ENCODE measurements around the gene THRB. TPM values are rescaled to one million over a fixed set of nuclear protein-coding genes. Genes with fewer than 3 reads are reported as not detected.

The THRB gene
- total RNA-seq, 1 donor from 2014 or later: not detected

DNA sequence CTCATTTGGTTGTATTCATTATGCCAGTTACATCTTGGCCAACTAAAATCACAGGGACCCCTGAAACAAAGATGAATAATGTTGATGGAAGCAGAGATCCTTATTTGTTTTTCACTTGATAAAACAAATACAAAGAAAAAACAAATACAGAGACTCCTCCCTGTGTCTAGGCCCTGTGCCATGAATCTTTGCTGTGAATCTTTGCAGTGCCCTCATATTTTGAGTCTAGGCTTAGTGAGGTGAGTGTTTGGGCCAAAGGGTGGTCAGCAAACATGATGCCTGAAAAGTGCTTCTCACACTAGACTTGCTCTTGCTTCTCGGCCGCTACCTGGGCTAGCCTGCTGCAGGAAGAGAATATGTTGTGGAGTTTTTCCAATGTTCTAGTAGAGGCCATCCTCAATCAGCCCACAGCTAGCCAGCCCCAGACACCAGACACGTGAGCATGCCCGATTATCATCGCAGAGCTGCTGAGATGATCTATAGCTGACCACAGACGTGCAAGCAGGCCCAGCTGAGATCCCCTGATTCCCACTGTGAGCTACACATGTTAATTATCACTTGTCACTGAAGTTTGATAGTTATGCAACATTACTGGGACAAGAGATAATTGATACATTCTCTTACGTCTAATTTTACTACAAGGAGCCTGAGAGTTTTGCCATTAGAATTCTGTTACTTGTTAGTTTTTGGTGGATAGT, 191.4 kb downstream of the THRB start:
- H3K27ac Mint-ChIP-seq: no peak overlapping the region
- no peaks in the 10 kb centered on the region for H3K27me3 Mint-ChIP-seq
- intact Hi-C loops (cut with micrococcal nuclease): no loop called here
- H3K9me3 Mint-ChIP-seq: no peaks in the 10 kb centered on the region
- DNase-seq: no peak
- H3K4me1 Mint-ChIP-seq: no peaks in the 10 kb centered on the region
- H3K4me3 Mint-ChIP-seq: no peak overlapping the region
- no peaks in the 10 kb centered on the region for H3K36me3 Mint-ChIP-seq (ENCODE audit: low read depth)

DNA sequence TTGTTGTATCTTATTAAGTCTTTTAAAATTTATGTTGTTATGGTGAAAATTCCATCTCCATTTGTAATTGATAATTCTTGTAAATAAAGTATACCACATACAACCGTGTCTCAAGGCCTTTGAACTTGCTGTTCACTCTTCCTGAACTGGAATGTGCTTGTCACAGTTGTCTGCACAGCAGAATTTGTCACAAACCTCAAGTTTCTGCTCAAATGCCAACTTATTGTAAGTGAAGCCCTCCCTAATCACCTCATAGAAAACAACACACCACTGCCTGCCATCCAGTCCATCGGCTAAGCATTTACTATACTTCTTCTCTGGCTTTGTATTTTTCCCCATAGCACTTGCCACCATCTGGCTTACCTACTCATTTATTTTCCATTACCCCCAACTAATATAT, 192.3 kb downstream of the THRB start:
- H3K9me3 Mint-ChIP-seq: no peaks in the 10 kb centered on the region
- H3K4me3 Mint-ChIP-seq: no peak overlapping the region
- H3K4me1 Mint-ChIP-seq: no peaks in the 10 kb centered on the region
- H3K27ac Mint-ChIP-seq: no peak overlapping the region
- intact Hi-C loops (cut with micrococcal nuclease): no loop called here
- H3K27me3 Mint-ChIP-seq: no peaks in the 10 kb centered on the region
- H3K36me3 Mint-ChIP-seq (ENCODE audit: low read depth): no peaks in the 10 kb centered on the region
- no peak for DNase-seq

DNA sequence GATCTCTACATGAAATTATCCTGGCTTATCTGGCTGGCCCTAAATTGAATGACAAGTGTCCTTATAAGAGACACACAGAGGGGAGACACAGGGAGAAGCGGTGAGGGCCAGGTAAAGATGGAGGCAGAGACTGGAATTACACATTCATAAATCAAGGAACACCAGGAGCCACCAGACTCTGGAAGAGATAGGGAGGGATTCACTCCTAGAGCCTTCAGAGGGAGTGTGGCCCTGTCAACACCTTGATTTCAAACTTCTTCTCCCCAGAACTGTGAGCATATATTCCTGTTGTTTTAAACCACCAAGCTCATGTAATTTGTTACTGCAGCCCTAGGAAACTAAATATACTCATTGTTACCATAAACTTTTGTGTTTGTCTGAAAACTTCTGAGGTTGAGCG, 193.7 kb downstream of the THRB start:
- Mint-ChIP-seq H3K27me3 (no peaks in the 10 kb centered on the region), H3K4me3 (no peak overlapping the region), H3K9me3 (no peaks in the 10 kb centered on the region), H3K4me1 (no peaks in the 10 kb centered on the region), H3K36me3 (ENCODE audit: low read depth) (no peaks in the 10 kb centered on the region), H3K27ac (no peak overlapping the region)
- DNase-seq: no peak
- intact Hi-C loops (cut with micrococcal nuclease): no loop called here

DNA sequence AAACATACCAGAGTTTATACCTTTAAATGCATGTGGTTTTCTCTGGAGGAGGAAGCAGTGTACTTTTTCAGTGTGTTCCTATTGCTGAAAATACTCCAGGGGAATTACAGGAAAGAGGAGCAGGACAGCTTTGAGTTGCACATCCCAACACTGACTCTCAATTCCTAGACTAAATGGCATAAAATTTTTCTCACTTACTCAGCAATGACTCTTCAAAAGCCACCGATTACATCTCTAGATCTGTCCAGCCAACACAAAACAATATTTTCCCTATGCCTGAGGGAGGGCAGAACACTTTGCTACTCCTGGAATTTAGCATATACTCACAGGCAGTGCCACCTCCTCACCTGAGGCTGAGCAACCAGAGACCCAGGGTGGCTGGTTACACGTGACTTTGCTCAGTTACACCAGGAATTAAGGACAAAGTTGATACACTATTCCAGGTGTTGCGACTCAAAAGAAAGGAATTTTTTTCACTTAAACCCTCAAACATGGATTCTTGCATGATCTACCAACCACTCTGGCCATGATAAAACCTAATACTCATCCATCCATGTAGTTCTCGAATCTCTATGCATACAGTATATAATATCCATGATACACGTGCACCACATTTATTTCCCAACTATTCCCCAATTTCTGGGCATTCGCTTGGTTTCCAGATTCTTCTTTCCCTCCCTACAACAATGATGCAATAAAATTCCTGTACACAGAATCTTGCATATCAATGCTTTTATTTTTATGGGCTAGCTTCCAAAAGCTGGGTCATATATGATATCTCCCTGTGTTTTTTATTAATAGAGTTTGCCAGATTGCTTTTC, 194.6 kb downstream of the THRB start:
- no peaks in the 10 kb centered on the region for H3K36me3 Mint-ChIP-seq (ENCODE audit: low read depth)
- intact Hi-C loops (cut with micrococcal nuclease): no loop called here
- no peaks in the 10 kb centered on the region for H3K27me3 Mint-ChIP-seq
- H3K27ac Mint-ChIP-seq: no peak overlapping the region
- DNase-seq: no peak
- no peak overlapping the region for H3K4me3 Mint-ChIP-seq
- no peaks in the 10 kb centered on the region for H3K4me1 Mint-ChIP-seq
- no peaks in the 10 kb centered on the region for H3K9me3 Mint-ChIP-seq

DNA sequence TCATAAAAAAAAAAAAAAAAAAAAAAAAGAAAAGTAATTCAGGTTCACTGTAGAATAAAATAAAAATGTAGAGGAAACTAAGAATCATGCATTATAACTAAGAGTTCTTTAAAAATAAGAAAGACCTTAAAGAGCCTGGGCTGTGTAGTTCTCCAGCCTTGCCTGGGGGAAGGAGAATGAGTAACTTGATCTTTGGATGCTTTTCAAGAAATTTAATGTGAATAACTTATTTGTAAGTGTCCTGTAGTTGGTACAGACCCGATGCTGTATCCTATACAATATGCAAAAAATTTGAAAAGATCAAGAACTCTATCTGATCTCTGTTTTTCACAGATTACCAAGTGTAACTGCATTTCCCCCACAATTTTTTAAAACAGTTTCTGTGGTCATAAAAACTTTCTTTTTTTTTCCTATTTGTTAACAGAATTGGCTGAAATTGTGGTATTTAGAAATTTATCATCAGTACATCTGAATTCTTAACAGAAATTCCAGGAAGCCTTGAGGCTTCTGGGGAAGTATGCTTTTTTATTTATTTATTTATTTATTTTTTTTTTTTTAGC, 195.3 kb downstream of the THRB start:
- no peak overlapping the region for H3K27ac Mint-ChIP-seq
- H3K36me3 Mint-ChIP-seq (ENCODE audit: low read depth): no peaks in the 10 kb centered on the region
- no peak for DNase-seq
- no peak overlapping the region for H3K4me3 Mint-ChIP-seq
- no peaks in the 10 kb centered on the region for H3K4me1 Mint-ChIP-seq
- no peaks in the 10 kb centered on the region for H3K27me3 Mint-ChIP-seq
- intact Hi-C loops (cut with micrococcal nuclease): no loop called here
- no peaks in the 10 kb centered on the region for H3K9me3 Mint-ChIP-seq

DNA sequence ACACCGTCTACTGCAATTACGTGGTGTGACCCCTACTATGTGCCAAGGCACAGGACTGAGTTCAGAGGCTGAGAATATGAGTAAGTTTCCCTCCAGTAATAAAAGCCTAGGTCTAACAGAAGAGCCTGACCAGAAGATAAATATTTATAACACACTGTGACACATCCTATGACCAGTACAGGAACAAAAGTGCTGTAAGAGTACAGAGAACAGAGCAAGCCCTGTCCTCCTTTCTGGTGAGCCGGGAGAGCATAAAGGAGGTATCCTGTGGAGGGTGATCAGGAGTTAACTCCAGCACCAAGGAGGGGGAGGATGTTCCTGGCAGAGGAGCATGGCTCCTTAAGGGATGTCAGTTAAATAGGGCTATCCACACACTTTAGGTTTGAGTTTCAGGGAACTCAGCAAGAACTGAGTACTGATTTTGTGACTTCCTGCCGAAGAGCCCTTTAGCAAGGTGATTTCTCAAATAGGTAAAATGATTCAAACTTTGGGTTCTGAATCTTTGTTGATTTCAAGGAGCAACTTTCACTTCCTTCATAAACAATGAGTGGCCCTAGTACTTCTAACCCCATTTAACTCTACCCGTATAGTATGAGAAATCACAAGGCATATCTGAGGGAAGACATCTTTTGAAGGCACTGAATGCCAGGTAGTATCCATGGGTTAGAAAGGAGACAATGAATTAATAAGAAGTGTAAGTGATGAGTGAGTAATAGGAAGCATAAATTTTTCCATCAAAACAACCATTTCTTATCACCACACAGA, 198.0 kb downstream of the THRB start:
- no peak overlapping the region for H3K4me3 Mint-ChIP-seq
- no peaks in the 10 kb centered on the region for H3K4me1 Mint-ChIP-seq
- DNase-seq: no peak
- intact Hi-C loops (cut with micrococcal nuclease): no loop called here
- H3K27ac Mint-ChIP-seq: no peak overlapping the region
- no peaks in the 10 kb centered on the region for H3K27me3 Mint-ChIP-seq
- no peaks in the 10 kb centered on the region for H3K9me3 Mint-ChIP-seq
- H3K36me3 Mint-ChIP-seq (ENCODE audit: low read depth): no peaks in the 10 kb centered on the region

DNA sequence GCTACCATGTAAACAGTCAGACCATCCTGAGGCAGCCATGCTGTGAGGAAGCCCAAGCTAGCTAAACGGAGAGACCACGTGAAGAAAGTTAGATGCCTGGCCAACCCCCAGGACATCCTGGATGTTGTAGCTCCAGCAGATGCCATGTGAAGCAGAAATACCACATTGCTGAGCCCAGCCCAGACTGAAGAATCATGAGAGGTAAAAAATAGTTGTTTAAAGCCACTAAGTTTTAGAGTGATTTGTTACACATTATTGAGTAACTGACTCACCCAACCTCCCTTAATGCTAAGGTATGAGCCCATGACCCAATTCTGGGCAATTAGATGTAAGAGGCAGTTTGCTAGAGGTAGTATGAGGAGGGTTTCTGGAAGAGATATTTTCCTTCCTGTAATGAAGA, 200.5 kb downstream of the THRB start:
- H3K4me3 Mint-ChIP-seq: no peak overlapping the region
- intact Hi-C loops (cut with micrococcal nuclease): no loop called here
- H3K27me3 Mint-ChIP-seq: no peaks in the 10 kb centered on the region
- no peak for DNase-seq
- no peaks in the 10 kb centered on the region for H3K36me3 Mint-ChIP-seq (ENCODE audit: low read depth)
- H3K9me3 Mint-ChIP-seq: no peaks in the 10 kb centered on the region
- no peaks in the 10 kb centered on the region for H3K4me1 Mint-ChIP-seq
- no peak overlapping the region for H3K27ac Mint-ChIP-seq

DNA sequence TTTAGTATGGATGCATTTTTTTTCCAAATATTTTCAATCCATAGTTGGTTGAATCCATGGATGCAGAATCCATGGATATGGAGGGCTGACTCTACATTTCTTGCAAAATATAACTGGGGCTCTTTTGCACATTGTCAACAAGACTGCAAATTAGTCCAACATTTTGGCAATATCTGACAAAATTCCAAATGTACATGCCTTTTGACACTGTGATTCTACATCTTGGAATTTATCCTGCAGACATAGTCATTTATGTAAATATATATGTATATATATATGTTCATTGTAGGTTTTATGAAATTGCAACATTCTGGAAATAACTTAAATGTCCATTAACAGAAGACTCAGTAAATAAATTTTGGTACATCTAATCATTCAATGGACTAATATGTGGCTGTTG, 203.0 kb downstream of the THRB start:
- H3K9me3 Mint-ChIP-seq: no peaks in the 10 kb centered on the region
- H3K4me3 Mint-ChIP-seq: no peak overlapping the region
- no peaks in the 10 kb centered on the region for H3K36me3 Mint-ChIP-seq (ENCODE audit: low read depth)
- intact Hi-C loops (cut with micrococcal nuclease): no loop called here
- no peak overlapping the region for H3K27ac Mint-ChIP-seq
- H3K27me3 Mint-ChIP-seq: no peaks in the 10 kb centered on the region
- H3K4me1 Mint-ChIP-seq: no peaks in the 10 kb centered on the region
- DNase-seq: no peak

DNA sequence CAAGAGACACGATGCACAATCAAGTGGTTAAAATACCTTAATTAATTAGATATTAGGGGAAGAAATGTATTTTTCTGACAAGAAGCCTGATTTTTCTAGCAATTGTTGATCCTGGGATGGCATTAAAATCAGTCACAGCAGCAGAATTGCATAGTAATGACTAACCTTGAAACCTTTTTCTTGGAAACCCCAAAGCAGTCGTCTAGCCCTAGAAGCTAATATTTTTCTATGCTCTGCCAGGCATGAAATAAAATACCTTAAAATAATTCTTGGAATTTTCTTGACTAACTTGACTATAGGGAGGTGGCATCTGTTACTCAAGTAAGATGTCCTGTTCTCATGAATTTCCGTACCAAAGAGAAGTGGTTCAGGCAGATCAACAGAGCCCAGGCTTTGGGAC, 204.1 kb downstream of the THRB start:
- no peak overlapping the region for H3K4me3 Mint-ChIP-seq
- no peak overlapping the region for H3K27ac Mint-ChIP-seq
- no peaks in the 10 kb centered on the region for H3K9me3 Mint-ChIP-seq
- H3K36me3 Mint-ChIP-seq (ENCODE audit: low read depth): no peaks in the 10 kb centered on the region
- H3K27me3 Mint-ChIP-seq: no peaks in the 10 kb centered on the region
- no peaks in the 10 kb centered on the region for H3K4me1 Mint-ChIP-seq
- DNase-seq: no peak
- intact Hi-C loops (cut with micrococcal nuclease): no loop called here

DNA sequence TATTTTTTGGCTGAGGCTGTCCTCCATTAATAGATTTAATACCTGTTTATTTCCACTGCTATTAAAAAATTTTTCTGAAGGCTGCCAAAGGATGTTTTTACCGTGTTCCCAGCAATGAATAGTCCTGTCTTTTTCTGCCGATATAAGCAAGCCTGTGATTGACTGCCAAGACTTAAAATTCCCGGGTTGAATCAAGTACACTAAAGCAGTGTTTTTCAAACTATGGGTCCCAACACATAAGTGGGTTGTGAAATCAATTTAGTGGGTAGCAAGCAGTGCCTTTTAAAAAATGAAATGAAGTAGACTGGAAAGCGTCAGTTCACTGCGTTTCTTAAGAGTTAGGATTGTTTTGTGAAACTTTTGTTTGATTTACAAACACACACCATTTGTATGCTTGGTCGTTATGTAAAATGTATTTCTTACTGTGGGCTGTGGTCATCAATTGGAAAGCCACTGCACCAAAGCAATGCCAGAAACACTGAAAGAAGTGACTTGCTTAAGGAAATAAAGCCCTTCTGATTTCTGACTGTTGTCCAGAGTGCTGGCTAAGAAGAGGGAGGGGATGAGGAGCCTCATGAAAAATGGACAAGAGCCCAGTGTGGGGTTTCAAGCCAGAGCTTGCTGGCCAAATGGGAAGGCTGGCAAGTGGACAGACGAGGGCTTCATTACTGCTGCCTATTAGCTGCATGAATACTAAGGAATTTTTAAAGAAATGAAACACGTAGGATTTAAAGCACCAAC, 206.0 kb downstream of the THRB start:
- no peaks in the 10 kb centered on the region for H3K9me3 Mint-ChIP-seq
- H3K27ac Mint-ChIP-seq: no peak overlapping the region
- no peak overlapping the region for H3K4me3 Mint-ChIP-seq
- no peaks in the 10 kb centered on the region for H3K4me1 Mint-ChIP-seq
- H3K36me3 Mint-ChIP-seq (ENCODE audit: low read depth): no peaks in the 10 kb centered on the region
- H3K27me3 Mint-ChIP-seq: no peaks in the 10 kb centered on the region
- no peak for DNase-seq
- intact Hi-C loops (cut with micrococcal nuclease): no loop called here

DNA sequence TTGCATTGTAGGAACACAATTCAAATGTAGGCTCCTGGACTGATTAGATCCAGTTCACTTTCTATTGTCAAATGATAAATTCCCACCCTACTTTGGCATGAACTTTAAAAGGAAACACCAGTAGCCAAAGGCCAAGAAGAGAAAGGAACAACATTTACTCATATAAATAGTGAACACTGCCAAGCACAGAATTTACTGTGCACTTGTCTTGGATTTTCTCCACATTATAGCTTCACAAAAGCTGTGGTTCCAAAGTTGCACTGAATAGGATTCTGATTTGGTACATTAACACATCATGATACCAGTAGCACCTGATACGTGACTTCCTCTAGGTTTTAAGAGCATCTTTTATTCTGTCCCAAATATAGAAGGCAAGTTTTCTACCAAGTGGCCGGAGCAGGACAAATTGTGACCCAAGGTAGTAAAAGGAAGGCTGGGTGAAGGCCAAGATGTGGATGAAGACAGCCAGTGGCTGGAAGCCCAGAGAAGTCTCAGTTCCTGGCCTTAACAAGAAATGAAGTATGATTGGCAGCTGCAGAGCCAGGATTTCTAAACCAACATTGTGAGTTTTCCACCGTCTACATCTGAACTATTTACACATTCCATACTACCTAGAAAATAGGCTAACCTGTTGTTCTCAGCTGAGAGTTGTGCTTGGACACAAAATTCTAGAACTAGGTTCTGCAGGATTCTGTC, 206.7 kb downstream of the THRB start:
- H3K36me3 Mint-ChIP-seq (ENCODE audit: low read depth): no peaks in the 10 kb centered on the region
- H3K27ac Mint-ChIP-seq: no peak overlapping the region
- H3K9me3 Mint-ChIP-seq: no peaks in the 10 kb centered on the region
- intact Hi-C loops (cut with micrococcal nuclease): no loop called here
- H3K27me3 Mint-ChIP-seq: no peaks in the 10 kb centered on the region
- H3K4me3 Mint-ChIP-seq: no peak overlapping the region
- H3K4me1 Mint-ChIP-seq: no peaks in the 10 kb centered on the region
- no peak for DNase-seq

DNA sequence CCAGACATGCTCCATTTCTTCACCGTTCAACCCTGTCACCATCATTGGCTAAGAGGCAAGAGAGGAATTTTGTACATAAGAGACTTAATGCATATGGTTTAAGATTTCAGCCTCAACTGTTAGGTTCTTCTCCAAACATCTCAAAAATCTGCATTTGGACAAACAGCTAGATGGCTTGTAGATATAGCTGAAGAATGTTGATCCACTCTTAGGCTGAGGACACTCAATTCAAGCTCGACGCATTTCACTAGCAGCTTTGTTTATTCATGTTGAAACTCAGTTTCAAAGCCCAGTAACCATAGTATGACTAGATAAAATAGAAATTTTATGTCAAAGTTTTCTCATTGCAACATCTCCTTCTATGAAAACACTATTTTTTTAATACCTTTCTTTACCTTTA, 208.2 kb downstream of the THRB start:
- Mint-ChIP-seq H3K27me3 (no peaks in the 10 kb centered on the region), H3K4me3 (no peak overlapping the region), H3K36me3 (ENCODE audit: low read depth) (no peaks in the 10 kb centered on the region), H3K4me1 (no peaks in the 10 kb centered on the region), H3K9me3 (no peaks in the 10 kb centered on the region), H3K27ac (no peak overlapping the region)
- DNase-seq: no peak
- intact Hi-C loops (cut with micrococcal nuclease): no loop called here

DNA sequence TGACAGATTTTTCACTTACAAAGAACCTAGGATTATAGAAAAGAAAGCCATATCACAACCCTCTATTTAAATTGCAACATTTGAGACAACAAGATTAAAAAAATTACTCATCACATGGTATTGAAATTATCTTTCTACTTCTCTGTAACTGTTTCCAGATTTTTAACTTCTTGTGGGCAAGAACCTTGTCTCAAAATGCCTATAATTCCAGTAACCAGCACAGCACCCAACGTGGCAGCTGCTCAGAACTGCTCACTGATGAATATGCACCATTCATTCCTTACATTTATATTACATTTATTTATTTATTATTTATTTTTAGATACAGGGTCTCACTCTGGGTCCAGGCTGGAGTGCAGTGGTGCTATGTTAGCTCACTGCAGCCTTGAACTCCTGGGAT, 216.1 kb downstream of the THRB start:
- Mint-ChIP-seq H3K27ac (no peak overlapping the region), H3K9me3 (no peaks in the 10 kb centered on the region), H3K27me3 (no peaks in the 10 kb centered on the region), H3K36me3 (ENCODE audit: low read depth) (no peaks in the 10 kb centered on the region), H3K4me1 (no peaks in the 10 kb centered on the region), H3K4me3 (no peak overlapping the region)
- intact Hi-C loops (cut with micrococcal nuclease): no loop called here
- DNase-seq: no peak

Measured in activated CD4-positive, alpha-beta T cell treated with anti-CD3 and anti-CD28 coated beads, Interleukin-2, amount 10 ng/mL, durations not matched to agents 24 days and 14 days (primary cell).